Sigmoid colon (tissue), 7 donors: ENCODE results near the gene SDC1. TPM values are rescaled to one million over a fixed set of nuclear protein-coding genes. Genes with fewer than 3 reads are reported as not detected.

ENCODE experiments used
- DNase-seq: peaks from one replicate; pipeline ENCODE4 v3.0.0-alpha.2; 2019
- H3K27ac ChIP-seq, 4 donors: fragments of 200-600 bp; sonication (generic); one replicate each; pipeline ENCODE4 v1.5.1; 2016 to 2019; ENCODE audit warnings: mild to moderate bottlenecking in 1 of 4
- H3K27me3 ChIP-seq, 3 donors: fragments of 200-600 bp; sonication (generic); one replicate each; pipeline ENCODE4 v1.5.1; 2019; ENCODE audit warnings: mild to moderate bottlenecking in 1 of 3
- H3K36me3 ChIP-seq, 4 donors: fragments of 200-600 bp; sonication (generic); one replicate each; pipeline ENCODE4 v1.5.1; 2016 to 2019
- H3K4me1 ChIP-seq, 4 donors: fragments of 200-600 bp; sonication (generic); one replicate each; pipeline ENCODE4 v1.5.1; 2017 to 2019
- H3K4me3 ChIP-seq, 4 donors: fragments of 200-600 bp; sonication (generic); one replicate each; pipeline ENCODE4 v1.5.1; 2017 to 2019; ENCODE audit warnings: mild to moderate bottlenecking in 2 of 4, moderate library complexity in 1 of 4
- H3K9me3 ChIP-seq, 4 donors: fragments of 200-600 bp in 3 of 4; sonication (generic) in 3 of 4; one replicate each; pipeline versions ENCODE4 v1.5.1 to v1.6.1; 2013 to 2019
- CTCF ChIP-seq, 4 experiments: fragments of 450-650 bp in 3 of 4; fragments of 200-600 bp in 1 of 4; IDR thresholded peaks; one replicate each; pipeline ENCODE4 v1.5.1; 2016 to 2019; ENCODE audit warnings: antibody characterized with exemption in 4 of 4, mild to moderate bottlenecking in 3 of 4, moderate library complexity in 2 of 4
- EP300 ChIP-seq, 4 donors: sonication (generic); formaldehyde crosslinking; IDR thresholded peaks; one replicate each; pipeline ENCODE4 v1.6.1; 2017; ENCODE audit warnings: antibody characterized with exemption in 4 of 4
- POLR2A ChIP-seq, 2 donors: fragments of 450-650 bp; IDR thresholded peaks; one replicate each; pipeline ENCODE4 v1.6.1; 2016; ENCODE audit warnings: antibody characterized with exemption in 2 of 2, mild to moderate bottlenecking in 2 of 2, moderate library complexity in 2 of 2
- POLR2AphosphoS5 ChIP-seq, 4 donors: sonication (generic); formaldehyde crosslinking; IDR thresholded peaks; one replicate each; pipeline ENCODE4 v1.6.1; 2017; ENCODE audit warnings: antibody characterized with exemption in 4 of 4
- WGBS, 2 donors: extraction: QIAGEN DNeasy Blood & Tissue Kit; methylation state at CpG; one replicate each; pipeline ENCODE4 v1.1.7; 2013; 5-methylcytosine and 5-hydroxymethylcytosine counted together
- intact Hi-C: fragments of 100-400 bp; cut with DNase I; formaldehyde crosslinking; loops from one replicate; pipeline ENCODE4 v1.15.1; 2023
- polyA plus RNA-seq, 3 donors: library from polyadenylated mRNA; stranded (reverse); fragments of 200-250 nt; gene quantifications; one replicate each; pipeline ENCODE4 v1.2.3, GENCODE V29; 2013
- total RNA-seq, 4 donors: library from RNA; depleted of rRNA; stranded (reverse); fragments of >200 nt; gene quantifications; one replicate each; pipeline ENCODE4 v1.1.0, GENCODE V29; 2016
- donor health status: healthy with polysubstance abuse.
- donor health status: Bipolar disorder and iron deficiency.
- donor health status: healthy.

The SDC1 gene
- total and polyA plus RNA-seq, 7 donors: 0.33 to 104 (median 8.0) TPM; not detected in 1

GRCh38 chr2:20172273-20173055 is 52.5 kb downstream of the SDC1 start:
- Histone ChIP-seq H3K9me3 (no peaks in the 10 kb centered on the region), H3K4me1 (no peaks in the 10 kb centered on the region), H3K36me3 (no peaks in the 10 kb centered on the region), H3K27ac (no peak overlapping the region), H3K27me3 (no peaks in the 10 kb centered on the region), H3K4me3 (no peak overlapping the region)
- intact Hi-C loops: no loop called here
- TF ChIP-seq POLR2A (IDR thresholded peaks at IDR 0.05) (no peak), POLR2AphosphoS5 (IDR thresholded peaks at IDR 0.05) (no peak), CTCF (IDR thresholded peaks at IDR 0.05) (no peak), EP300 (IDR thresholded peaks at IDR 0.05) (no peak)
- WGBS, 2 donors: 87 to 89% methylated on average over 13 of the region's 13 CpGs
- DNase-seq: no peak

GRCh38 chr2:20171445-20171977 is 53.4 kb downstream of the SDC1 start:
- WGBS, 2 donors: 88 to 91% methylated on average over 3 of the region's 3 CpGs
- H3K27me3 ChIP-seq: no peaks in the 10 kb centered on the region
- no peak for DNase-seq
- H3K4me3 ChIP-seq: no peak overlapping the region
- no peak overlapping the region for H3K27ac ChIP-seq
- no peak for TF ChIP-seq POLR2AphosphoS5 (IDR thresholded peaks at IDR 0.05)
- H3K9me3 ChIP-seq: no peaks in the 10 kb centered on the region
- H3K36me3 ChIP-seq: no peaks in the 10 kb centered on the region
- H3K4me1 ChIP-seq: no peaks in the 10 kb centered on the region
- intact Hi-C loops: no loop called here

- Histone ChIP-seq H3K27ac (no peak overlapping the region), H3K4me1 (no peaks in the 10 kb centered on the region), H3K9me3 (no peaks in the 10 kb centered on the region), H3K4me3 (no peak overlapping the region), H3K36me3 (no peaks in the 10 kb centered on the region), H3K27me3 (no peaks in the 10 kb centered on the region)
- whole genome bisulfite sequencing, 2 donors: 79% methylated on average over 14 of the region's 14 CpGs
- intact Hi-C loops: no loop called here
- no peak for TF ChIP-seq POLR2A (IDR thresholded peaks at IDR 0.05)
- TF ChIP-seq POLR2AphosphoS5 (IDR thresholded peaks at IDR 0.05): no peak
- no peak for TF ChIP-seq EP300 (IDR thresholded peaks at IDR 0.05)
- no peak for TF ChIP-seq CTCF (IDR thresholded peaks at IDR 0.05)
- no peak for DNase-seq
Measured at GRCh38 chr2:20170704-20171250, 54.2 kb downstream of the SDC1 start.

- no peaks in the 10 kb centered on the region for H3K4me1 ChIP-seq
- no peak overlapping the region for H3K4me3 ChIP-seq
- H3K27me3 ChIP-seq: no peaks in the 10 kb centered on the region
- DNase-seq: no peak
- H3K9me3 ChIP-seq: no peaks in the 10 kb centered on the region
- no peaks in the 10 kb centered on the region for H3K36me3 ChIP-seq
- intact Hi-C loops: no loop called here
- H3K27ac ChIP-seq: no peak overlapping the region
- no peak for TF ChIP-seq POLR2AphosphoS5 (IDR thresholded peaks at IDR 0.05)
- TF ChIP-seq EP300 (IDR thresholded peaks at IDR 0.05): no peak
- no peak for TF ChIP-seq POLR2A (IDR thresholded peaks at IDR 0.05)
- TF ChIP-seq CTCF (IDR thresholded peaks at IDR 0.05): no peak
- WGBS, 2 donors: 90% methylated on average over 16 of the region's 16 CpGs
Measured at GRCh38 chr2:20169796-20170703, 54.9 kb downstream of the SDC1 start.
